ENCODE measurements around the gene MAP2.

MAP2 gene

GRCh38 chr2:209451209-209451834 is 27.5 kb downstream of the MAP2 start:
- DNase-seq (ENCODE audit: low spot score), result no peak
- no peak for TF ChIP-seq CTCF (IDR thresholded peaks at IDR 0.05; ENCODE audit: extremely low read depth, missing control alignments)

- TF ChIP-seq CTCF (IDR thresholded peaks at IDR 0.05; ENCODE audit: extremely low read depth, missing control alignments), result no peak
- no peak for DNase-seq (ENCODE audit: low spot score)
These were observed 32.6 kb downstream of the MAP2 start for GRCh38 chr2:209456489-209456888.

DNA sequence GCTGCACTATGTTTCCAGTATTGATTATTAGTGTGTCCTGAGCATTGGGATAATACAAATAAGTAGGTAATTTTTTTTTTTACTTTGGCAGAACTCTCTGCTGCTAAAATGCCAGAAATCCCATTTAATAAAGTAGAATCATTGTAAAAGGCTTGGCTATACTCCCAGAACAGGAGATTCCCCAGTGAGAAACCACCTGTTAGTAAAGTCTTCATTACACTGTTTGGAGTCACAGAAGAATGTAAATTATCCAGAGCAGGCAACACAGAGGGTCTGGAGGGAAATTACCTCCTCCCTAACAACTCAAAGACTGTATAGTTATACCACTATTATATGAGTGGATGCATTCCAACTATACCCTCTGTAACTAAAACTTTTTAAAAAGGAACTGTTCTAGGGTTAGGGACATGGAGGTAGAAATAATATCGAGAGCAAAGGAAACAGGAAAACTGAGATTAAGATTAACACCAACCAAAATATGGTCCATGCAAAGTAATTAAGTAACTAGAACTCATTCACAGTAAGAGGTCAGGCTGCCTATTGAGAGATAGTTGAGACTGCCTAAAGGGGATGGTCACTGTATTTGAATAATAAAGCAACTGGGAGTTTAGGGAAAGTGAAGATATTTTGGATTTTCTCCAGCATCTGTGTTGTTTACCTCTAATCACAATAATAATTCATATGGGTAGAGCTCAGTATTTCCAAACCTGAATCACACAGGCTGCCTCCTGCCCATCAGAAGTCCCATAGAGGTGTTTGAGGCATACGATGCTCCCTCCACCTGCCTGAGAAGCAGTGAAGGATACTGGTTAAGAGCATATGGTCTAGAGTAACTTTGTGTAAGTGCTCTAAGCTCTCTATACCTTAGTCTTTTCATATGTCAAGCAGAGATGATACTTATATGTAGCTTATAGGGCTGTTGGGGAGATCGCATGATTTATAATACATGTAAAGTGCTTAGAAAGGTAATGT is 34.4 kb downstream of the MAP2 start:
- TF ChIP-seq CTCF (IDR thresholded peaks at IDR 0.05; ENCODE audit: extremely low read depth, missing control alignments), result no peak
- DNase-seq (ENCODE audit: low spot score), result no peak

- no peak for TF ChIP-seq CTCF (IDR thresholded peaks at IDR 0.05; ENCODE audit: extremely low read depth, missing control alignments)
- DNase-seq (ENCODE audit: low spot score), result no peak
These were observed 35.5 kb downstream of the MAP2 start for GRCh38 chr2:209459359-209459758.

- no peak for TF ChIP-seq CTCF (IDR thresholded peaks at IDR 0.05; ENCODE audit: extremely low read depth, missing control alignments)
- DNase-seq (ENCODE audit: low spot score), result no peak
These were observed 36.4 kb downstream of the MAP2 start for GRCh38 chr2:209460151-209460761.

- DNase-seq (ENCODE audit: low spot score), result no peak
- no peak for TF ChIP-seq CTCF (IDR thresholded peaks at IDR 0.05; ENCODE audit: extremely low read depth, missing control alignments)
These were observed 39.4 kb downstream of the MAP2 start for GRCh38 chr2:209463226-209463625.

GRCh38 chr2:209463835-209464234 is 40.0 kb downstream of the MAP2 start:
- no peak for TF ChIP-seq CTCF (IDR thresholded peaks at IDR 0.05; ENCODE audit: extremely low read depth, missing control alignments)
- no peak for DNase-seq (ENCODE audit: low spot score)

Data from GM20000 (cell line).